ENCODE results near the gene BLOC1S6.

- no peak for TF ChIP-seq CTCF (IDR thresholded peaks at IDR 0.05; ENCODE audit: low read depth, low read length, poor library complexity, severe bottlenecking)
- no peak for TF ChIP-seq EZH2phosphoT487 (IDR thresholded peaks at IDR 0.05; ENCODE audit: borderline replicate concordance, low read length)
Observed at GRCh38 chr15:45650889-45651525, 63.8 kb downstream of the BLOC1S6 start.
